Measurements from ENCODE around the gene LRRN4. TPM values are rescaled to one million over a fixed set of nuclear protein-coding genes. Genes with fewer than 3 reads are reported as not detected.
A peak's percentile ranks its signal among the peaks of the same experiment; 100 is the strongest.

LRRN4 gene
- total and polyA plus RNA-seq, 9 of the 15 experiments (the other 6 are each of a cell fraction or from before 2014, with no cell fraction given): not detected

DNA sequence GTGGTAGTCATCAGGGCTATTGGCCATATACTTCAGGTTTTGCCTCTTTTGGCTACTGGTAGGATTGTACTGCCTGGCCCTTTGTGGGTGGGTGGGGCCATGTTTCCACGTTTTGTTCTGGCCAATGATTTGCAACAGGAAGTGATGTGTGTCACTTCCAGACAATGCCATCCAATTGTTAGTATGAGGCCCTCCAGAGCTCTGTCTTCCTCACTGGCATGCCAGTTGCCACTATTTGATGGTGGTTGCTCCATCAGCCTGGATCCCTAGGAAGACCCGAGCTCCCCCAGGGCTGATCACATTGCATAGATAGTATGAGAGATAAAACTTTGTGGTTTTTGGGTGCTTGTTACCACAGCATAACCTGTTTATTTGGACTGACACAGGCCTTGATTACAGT lies 7.7 kb upstream of the LRRN4 start:
- Histone ChIP-seq H3K4me2 (ENCODE audit: insufficient read depth, low read length) (no peak overlapping the region), H4K20me1 (replicated peaks; ENCODE audit: control insufficient read depth, insufficient read depth, low read length) (no peaks in the 10 kb centered on the region), H3K9ac (ENCODE audit: insufficient read depth in 1 of 2, low read depth in 2 of 2, low read length in 2 of 2) (no peak overlapping the region), H3K27me3 (ENCODE audit: control insufficient read depth in 2 of 2, insufficient read depth in 2 of 2, low read length in 2 of 2) (no peaks in the 10 kb centered on the region), H3K36me3 (ENCODE audit: control insufficient read depth, insufficient read depth, low read length) (no peaks in the 10 kb centered on the region), H3K9me3 (replicated peaks; ENCODE audit: control insufficient read depth, insufficient read depth, low read depth, low read length) (no peaks in the 10 kb centered on the region), H3K4me3 (no peak overlapping the region), H3K9me1 (ENCODE audit: control insufficient read depth, insufficient read depth, low read length) (no peaks in the 10 kb centered on the region), H3K4me1 (replicated peaks in 1 of 2; ENCODE audit: control insufficient read depth in 2 of 2, insufficient read depth in 2 of 2, low read length in 2 of 2) (peaks cover 0 to 14% of the 10 kb centered on the region in 2 experiments; a peak in 3 of 5 replicates), H3K79me2 (ENCODE audit: control insufficient read depth, insufficient read depth, low read length) (no peaks in the 10 kb centered on the region), H3K27ac (ENCODE audit: extremely low read depth, low read depth, low read length) (no peak overlapping the region), H2AFZ (ENCODE audit: low read depth, low read length) (no peak overlapping the region)
- ATAC-seq (no peak), DNase-seq (ENCODE audit: extremely low read depth in 1 of 4, low spot score in 3 of 4) (no peak), FAIRE-seq (no peak)
- peak; percentile 12 for TF ChIP-seq NFYB (IDR thresholded peaks at IDR 0.05; ENCODE audit: extremely low read depth, insufficient read length)
- no peak for TF ChIP-seq TCF7L2 (IDR thresholded peaks at IDR 0.05; ENCODE audit: low read depth, low read length)
- intact Hi-C loops (cut with micrococcal nuclease) (no loop called here), in situ Hi-C loops (cut with MboI) (no loop called here)
- WGBS (ENCODE audit: insufficient coverage, low coverage, missing lambda C conversion rate): 0% methylated on average over 2 of the region's 2 CpGs
- ChIA-PET POLR2A (no interaction called here), CTCF (ENCODE audit: low intra/inter-chr PET ratio) (no interaction called here)
- BruUV-seq (replicated peaks): no TSS peak

DNA sequence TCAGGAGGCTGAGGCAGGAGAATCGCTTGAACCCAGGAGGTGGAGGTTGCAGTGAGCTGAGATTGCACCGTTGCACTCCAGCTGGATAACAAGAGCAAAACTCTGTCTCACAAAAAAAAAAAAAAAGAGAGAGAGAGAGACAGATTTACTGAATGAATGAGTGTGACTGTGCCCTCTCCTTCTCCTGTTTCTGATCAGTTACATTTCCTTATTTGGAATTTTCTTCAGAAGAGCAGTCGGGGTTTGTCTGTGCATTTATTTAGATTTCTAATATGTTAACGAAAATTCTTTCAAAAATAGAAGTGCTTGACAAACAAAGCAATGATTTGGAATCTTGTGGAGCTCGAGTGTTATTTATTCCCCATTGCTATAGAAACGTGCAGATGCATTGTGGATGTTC lies 6.4 kb upstream of the LRRN4 start:
- CTCF ChIA-PET (ENCODE audit: low intra/inter-chr PET ratio): no interaction called here
- H3K27me3 ChIP-seq (ENCODE audit: control insufficient read depth in 2 of 2, insufficient read depth in 2 of 2, low read length in 2 of 2): no peaks in the 10 kb centered on the region
- DNase-seq (ENCODE audit: extremely low read depth in 1 of 4, low spot score in 3 of 4) (no peak), FAIRE-seq (no peak), ATAC-seq (no peak)
- 12% methylated on average over 5 of the region's 6 CpGs for WGBS (ENCODE audit: insufficient coverage, low coverage, missing lambda C conversion rate)
- H3K79me2 ChIP-seq (ENCODE audit: control insufficient read depth, insufficient read depth, low read length): no peaks in the 10 kb centered on the region
- no peak overlapping the region for H2AFZ ChIP-seq (ENCODE audit: low read depth, low read length)
- POLR2A ChIA-PET: no interaction called here
- no peak overlapping the region for H3K4me3 ChIP-seq
- H3K36me3 ChIP-seq (ENCODE audit: control insufficient read depth, insufficient read depth, low read length): no peaks in the 10 kb centered on the region
- H4K20me1 ChIP-seq (replicated peaks; ENCODE audit: control insufficient read depth, insufficient read depth, low read length): no peaks in the 10 kb centered on the region
- no peak overlapping the region for H3K4me2 ChIP-seq (ENCODE audit: insufficient read depth, low read length)
- H3K9me1 ChIP-seq (ENCODE audit: control insufficient read depth, insufficient read depth, low read length): no peaks in the 10 kb centered on the region
- H3K27ac ChIP-seq (ENCODE audit: extremely low read depth, low read depth, low read length): no peak overlapping the region
- no TSS peak for BruUV-seq (replicated peaks)
- no peak overlapping the region for H3K9ac ChIP-seq (ENCODE audit: insufficient read depth in 1 of 2, low read depth in 2 of 2, low read length in 2 of 2)
- in situ Hi-C loops (cut with MboI) (no loop called here), intact Hi-C loops (cut with micrococcal nuclease) (no loop called here)
- no peaks in the 10 kb centered on the region for H3K9me3 ChIP-seq (replicated peaks; ENCODE audit: control insufficient read depth, insufficient read depth, low read depth, low read length)
- H3K4me1 ChIP-seq (replicated peaks in 1 of 2; ENCODE audit: control insufficient read depth in 2 of 2, insufficient read depth in 2 of 2, low read length in 2 of 2): peaks cover 5 to 20% of the 10 kb centered on the region in 2 experiments
- TF ChIP-seq NEUROD1 (IDR thresholded peaks at IDR 0.05; ENCODE audit: borderline replicate concordance, low read depth, low read length, partially characterized antibody): no peak
- TF ChIP-seq POLR3A (IDR thresholded peaks at IDR 0.05; ENCODE audit: borderline replicate concordance, extremely low read depth, insufficient read depth, insufficient read length): no peak
- TF ChIP-seq, protein P1, sequence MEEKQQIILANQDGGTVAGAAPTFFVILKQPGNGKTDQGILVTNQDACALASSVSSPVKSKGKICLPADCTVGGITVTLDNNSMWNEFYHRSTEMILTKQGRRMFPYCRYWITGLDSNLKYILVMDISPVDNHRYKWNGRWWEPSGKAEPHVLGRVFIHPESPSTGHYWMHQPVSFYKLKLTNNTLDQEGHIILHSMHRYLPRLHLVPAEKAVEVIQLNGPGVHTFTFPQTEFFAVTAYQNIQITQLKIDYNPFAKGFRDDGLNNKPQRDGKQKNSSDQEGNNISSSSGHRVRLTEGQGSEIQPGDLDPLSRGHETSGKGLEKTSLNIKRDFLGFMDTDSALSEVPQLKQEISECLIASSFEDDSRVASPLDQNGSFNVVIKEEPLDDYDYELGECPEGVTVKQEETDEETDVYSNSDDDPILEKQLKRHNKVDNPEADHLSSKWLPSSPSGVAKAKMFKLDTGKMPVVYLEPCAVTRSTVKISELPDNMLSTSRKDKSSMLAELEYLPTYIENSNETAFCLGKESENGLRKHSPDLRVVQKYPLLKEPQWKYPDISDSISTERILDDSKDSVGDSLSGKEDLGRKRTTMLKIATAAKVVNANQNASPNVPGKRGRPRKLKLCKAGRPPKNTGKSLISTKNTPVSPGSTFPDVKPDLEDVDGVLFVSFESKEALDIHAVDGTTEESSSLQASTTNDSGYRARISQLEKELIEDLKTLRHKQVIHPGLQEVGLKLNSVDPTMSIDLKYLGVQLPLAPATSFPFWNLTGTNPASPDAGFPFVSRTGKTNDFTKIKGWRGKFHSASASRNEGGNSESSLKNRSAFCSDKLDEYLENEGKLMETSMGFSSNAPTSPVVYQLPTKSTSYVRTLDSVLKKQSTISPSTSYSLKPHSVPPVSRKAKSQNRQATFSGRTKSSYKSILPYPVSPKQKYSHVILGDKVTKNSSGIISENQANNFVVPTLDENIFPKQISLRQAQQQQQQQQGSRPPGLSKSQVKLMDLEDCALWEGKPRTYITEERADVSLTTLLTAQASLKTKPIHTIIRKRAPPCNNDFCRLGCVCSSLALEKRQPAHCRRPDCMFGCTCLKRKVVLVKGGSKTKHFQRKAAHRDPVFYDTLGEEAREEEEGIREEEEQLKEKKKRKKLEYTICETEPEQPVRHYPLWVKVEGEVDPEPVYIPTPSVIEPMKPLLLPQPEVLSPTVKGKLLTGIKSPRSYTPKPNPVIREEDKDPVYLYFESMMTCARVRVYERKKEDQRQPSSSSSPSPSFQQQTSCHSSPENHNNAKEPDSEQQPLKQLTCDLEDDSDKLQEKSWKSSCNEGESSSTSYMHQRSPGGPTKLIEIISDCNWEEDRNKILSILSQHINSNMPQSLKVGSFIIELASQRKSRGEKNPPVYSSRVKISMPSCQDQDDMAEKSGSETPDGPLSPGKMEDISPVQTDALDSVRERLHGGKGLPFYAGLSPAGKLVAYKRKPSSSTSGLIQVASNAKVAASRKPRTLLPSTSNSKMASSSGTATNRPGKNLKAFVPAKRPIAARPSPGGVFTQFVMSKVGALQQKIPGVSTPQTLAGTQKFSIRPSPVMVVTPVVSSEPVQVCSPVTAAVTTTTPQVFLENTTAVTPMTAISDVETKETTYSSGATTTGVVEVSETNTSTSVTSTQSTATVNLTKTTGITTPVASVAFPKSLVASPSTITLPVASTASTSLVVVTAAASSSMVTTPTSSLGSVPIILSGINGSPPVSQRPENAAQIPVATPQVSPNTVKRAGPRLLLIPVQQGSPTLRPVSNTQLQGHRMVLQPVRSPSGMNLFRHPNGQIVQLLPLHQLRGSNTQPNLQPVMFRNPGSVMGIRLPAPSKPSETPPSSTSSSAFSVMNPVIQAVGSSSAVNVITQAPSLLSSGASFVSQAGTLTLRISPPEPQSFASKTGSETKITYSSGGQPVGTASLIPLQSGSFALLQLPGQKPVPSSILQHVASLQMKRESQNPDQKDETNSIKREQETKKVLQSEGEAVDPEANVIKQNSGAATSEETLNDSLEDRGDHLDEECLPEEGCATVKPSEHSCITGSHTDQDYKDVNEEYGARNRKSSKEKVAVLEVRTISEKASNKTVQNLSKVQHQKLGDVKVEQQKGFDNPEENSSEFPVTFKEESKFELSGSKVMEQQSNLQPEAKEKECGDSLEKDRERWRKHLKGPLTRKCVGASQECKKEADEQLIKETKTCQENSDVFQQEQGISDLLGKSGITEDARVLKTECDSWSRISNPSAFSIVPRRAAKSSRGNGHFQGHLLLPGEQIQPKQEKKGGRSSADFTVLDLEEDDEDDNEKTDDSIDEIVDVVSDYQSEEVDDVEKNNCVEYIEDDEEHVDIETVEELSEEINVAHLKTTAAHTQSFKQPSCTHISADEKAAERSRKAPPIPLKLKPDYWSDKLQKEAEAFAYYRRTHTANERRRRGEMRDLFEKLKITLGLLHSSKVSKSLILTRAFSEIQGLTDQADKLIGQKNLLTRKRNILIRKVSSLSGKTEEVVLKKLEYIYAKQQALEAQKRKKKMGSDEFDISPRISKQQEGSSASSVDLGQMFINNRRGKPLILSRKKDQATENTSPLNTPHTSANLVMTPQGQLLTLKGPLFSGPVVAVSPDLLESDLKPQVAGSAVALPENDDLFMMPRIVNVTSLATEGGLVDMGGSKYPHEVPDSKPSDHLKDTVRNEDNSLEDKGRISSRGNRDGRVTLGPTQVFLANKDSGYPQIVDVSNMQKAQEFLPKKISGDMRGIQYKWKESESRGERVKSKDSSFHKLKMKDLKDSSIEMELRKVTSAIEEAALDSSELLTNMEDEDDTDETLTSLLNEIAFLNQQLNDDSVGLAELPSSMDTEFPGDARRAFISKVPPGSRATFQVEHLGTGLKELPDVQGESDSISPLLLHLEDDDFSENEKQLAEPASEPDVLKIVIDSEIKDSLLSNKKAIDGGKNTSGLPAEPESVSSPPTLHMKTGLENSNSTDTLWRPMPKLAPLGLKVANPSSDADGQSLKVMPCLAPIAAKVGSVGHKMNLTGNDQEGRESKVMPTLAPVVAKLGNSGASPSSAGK (IDR thresholded peaks at IDR 0.05): no peak
